MM.1S (cell line): ENCODE results near the gene FAR2.

Source experiments
- DNase-seq: peaks from one replicate; pipeline ENCODE4 v3.0.0-alpha.2; 2015
- H2AFZ ChIP-seq: fragments of 300-600 bp; sonication (generic); 2 replicates; pipeline ENCODE4 v1.6.0; 2016; ENCODE audit warnings: antibody characterized with exemption, low read length
- H3F3A ChIP-seq: fragments of 300-600 bp; sonication (generic); 2 replicates; pipeline ENCODE4 v1.6.1; 2016; ENCODE audit warnings: mild to moderate bottlenecking, antibody characterized with exemption, low read length, moderate library complexity, mixed read lengths; ENCODE audit not compliant: insufficient read depth
- H3K27ac ChIP-seq: fragments of 300-600 bp; sonication (generic); 2 replicates; pipeline ENCODE4 v1.5.1; 2016; ENCODE audit warnings: mild to moderate bottlenecking, low read length
- H3K27me3 ChIP-seq: fragments of 300-600 bp; sonication (generic); replicated peaks from 2 replicates; pipeline ENCODE4 v1.6.0; 2016; ENCODE audit warnings: low read length; ENCODE audit not compliant: insufficient read depth
- H3K36me3 ChIP-seq: fragments of 300-600 bp; sonication (generic); replicated peaks from 2 replicates; pipeline ENCODE4 v1.6.1; 2016; ENCODE audit warnings: mild to moderate bottlenecking, low read length, mixed read lengths; ENCODE audit not compliant: insufficient read depth
- H3K4me1 ChIP-seq: fragments of 300-600 bp; sonication (generic); 2 replicates; pipeline ENCODE4 v1.6.1; 2016; ENCODE audit warnings: low read length, mixed read lengths
- H3K4me2 ChIP-seq: fragments of 300-600 bp; sonication (generic); 2 replicates; pipeline ENCODE4 v1.6.0; 2016; ENCODE audit warnings: low read depth, low read length
- H3K4me3 ChIP-seq: fragments of 300-600 bp; sonication (generic); 2 replicates; pipeline ENCODE4 v1.5.1; 2016; ENCODE audit warnings: low read length, mixed read lengths
- H3K79me2 ChIP-seq: fragments of 300-600 bp; sonication (generic); 2 replicates; pipeline ENCODE4 v1.6.1; 2016; ENCODE audit warnings: mixed run types, low read length, mixed read lengths
- H3K9ac ChIP-seq: fragments of 300-600 bp; sonication (generic); 2 replicates; pipeline ENCODE4 v1.6.1; 2016; ENCODE audit warnings: low read length, mixed read lengths
- H3K9me2 ChIP-seq: fragments of 300-600 bp; sonication (generic); replicated peaks from 2 replicates; pipeline ENCODE4 v1.6.1; 2016; ENCODE audit warnings: mild to moderate bottlenecking, low read length, mixed read lengths; ENCODE audit not compliant: insufficient read depth
- H3K9me3 ChIP-seq: fragments of 300-600 bp; sonication (generic); replicated peaks from 2 replicates; pipeline ENCODE4 v1.6.1; 2016; ENCODE audit warnings: mild to moderate bottlenecking, low read length, mixed read lengths; ENCODE audit not compliant: insufficient read depth
- H4K20me1 ChIP-seq: fragments of 300-600 bp; sonication (generic); 2 replicates; pipeline ENCODE4 v1.6.1; 2016; ENCODE audit warnings: mild to moderate bottlenecking, low read length, moderate library complexity, mixed read lengths; ENCODE audit not compliant: insufficient read depth
- EZH2 ChIP-seq: fragments of 300-600 bp; sonication (generic); optimal IDR thresholded peaks from 2 replicates; pipeline ENCODE3; 2017; ENCODE audit warnings: low read depth, mild to moderate bottlenecking, antibody characterized with exemption, low read length, mixed read lengths
- EZH2phosphoT487 ChIP-seq: fragments of 300-600 bp; sonication (generic); IDR thresholded peaks from 2 replicates; pipeline ENCODE4 v1.6.1; 2018; ENCODE audit warnings: antibody characterized with exemption, low read length
- TF ChIP-seq, protein P1 (sequence below): fragments of 300-600 bp; sonication (generic); IDR thresholded peaks from 2 replicates; pipeline ENCODE4 v1.5.1; 2016; ENCODE audit warnings: antibody characterized with exemption, low read length, mixed read lengths

The FAR2 gene

DNA sequence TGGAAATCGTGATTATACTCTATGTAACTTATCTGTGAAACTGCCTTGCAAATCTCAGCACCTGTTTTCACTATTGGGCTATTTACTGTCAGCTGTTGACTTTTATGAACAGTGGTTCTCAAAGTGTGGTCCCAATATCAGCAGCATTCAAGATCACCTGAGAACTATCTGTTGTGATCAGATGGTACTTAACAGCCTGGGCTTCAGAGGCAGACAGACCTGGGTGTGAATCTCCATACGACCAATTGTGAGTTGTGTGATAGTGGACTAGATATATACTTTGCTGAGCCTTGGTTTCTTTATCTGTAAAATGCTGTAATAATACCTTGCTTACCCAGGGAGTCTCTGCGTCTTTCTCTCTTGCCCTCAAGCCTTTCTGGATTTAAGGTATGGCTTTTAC, 126.8 kb downstream of the FAR2 start:
- no peaks in the 10 kb centered on the region for H3K4me1 ChIP-seq
- no peak for DNase-seq
- no peak overlapping the region for H3K27ac ChIP-seq
- H2AFZ ChIP-seq, result no peak overlapping the region
- no peaks in the 10 kb centered on the region for H3K9me2 ChIP-seq
- no peaks in the 10 kb centered on the region for H3K9me3 ChIP-seq
- H3K36me3 ChIP-seq, result no peaks in the 10 kb centered on the region
- TF ChIP-seq EZH2 (no peak), EZH2phosphoT487 (no peak)
- TF ChIP-seq, protein P1, sequence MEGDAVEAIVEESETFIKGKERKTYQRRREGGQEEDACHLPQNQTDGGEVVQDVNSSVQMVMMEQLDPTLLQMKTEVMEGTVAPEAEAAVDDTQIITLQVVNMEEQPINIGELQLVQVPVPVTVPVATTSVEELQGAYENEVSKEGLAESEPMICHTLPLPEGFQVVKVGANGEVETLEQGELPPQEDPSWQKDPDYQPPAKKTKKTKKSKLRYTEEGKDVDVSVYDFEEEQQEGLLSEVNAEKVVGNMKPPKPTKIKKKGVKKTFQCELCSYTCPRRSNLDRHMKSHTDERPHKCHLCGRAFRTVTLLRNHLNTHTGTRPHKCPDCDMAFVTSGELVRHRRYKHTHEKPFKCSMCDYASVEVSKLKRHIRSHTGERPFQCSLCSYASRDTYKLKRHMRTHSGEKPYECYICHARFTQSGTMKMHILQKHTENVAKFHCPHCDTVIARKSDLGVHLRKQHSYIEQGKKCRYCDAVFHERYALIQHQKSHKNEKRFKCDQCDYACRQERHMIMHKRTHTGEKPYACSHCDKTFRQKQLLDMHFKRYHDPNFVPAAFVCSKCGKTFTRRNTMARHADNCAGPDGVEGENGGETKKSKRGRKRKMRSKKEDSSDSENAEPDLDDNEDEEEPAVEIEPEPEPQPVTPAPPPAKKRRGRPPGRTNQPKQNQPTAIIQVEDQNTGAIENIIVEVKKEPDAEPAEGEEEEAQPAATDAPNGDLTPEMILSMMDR, result no peak
- H3K4me2 ChIP-seq, result no peak overlapping the region
- no peaks in the 10 kb centered on the region for H3K27me3 ChIP-seq
- no peaks in the 10 kb centered on the region for H3F3A ChIP-seq
- no peaks in the 10 kb centered on the region for H4K20me1 ChIP-seq
- H3K9ac ChIP-seq, result no peak overlapping the region
- H3K79me2 ChIP-seq, result no peaks in the 10 kb centered on the region
- no peak overlapping the region for H3K4me3 ChIP-seq

DNA sequence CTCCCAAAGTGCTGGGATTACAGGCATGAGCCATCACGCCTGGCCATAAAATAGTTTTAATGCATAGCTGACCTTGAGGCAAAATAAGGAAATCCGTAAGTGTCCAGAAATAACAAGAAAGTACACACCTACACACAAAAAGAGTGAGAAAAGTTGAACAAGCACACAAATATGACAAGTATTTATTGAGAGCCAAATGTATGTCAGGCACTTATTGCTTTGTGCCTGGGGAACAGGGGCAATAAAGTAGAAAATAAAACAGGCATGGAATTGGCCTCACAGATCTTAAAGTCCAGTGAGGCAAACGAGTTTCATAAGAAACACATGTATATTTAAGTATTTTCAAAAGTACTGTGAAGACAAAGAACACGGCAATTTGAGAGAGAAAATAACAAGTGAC, 128.2 kb downstream of the FAR2 start:
- Histone ChIP-seq H2AFZ (no peak overlapping the region), H3K79me2 (no peaks in the 10 kb centered on the region), H3K4me3 (no peak overlapping the region), H3K9ac (no peak overlapping the region), H3K9me3 (no peaks in the 10 kb centered on the region), H3F3A (no peaks in the 10 kb centered on the region), H3K36me3 (no peaks in the 10 kb centered on the region), H4K20me1 (no peaks in the 10 kb centered on the region), H3K4me2 (no peak overlapping the region), H3K27me3 (no peaks in the 10 kb centered on the region), H3K27ac (no peak overlapping the region), H3K4me1 (no peaks in the 10 kb centered on the region), H3K9me2 (no peaks in the 10 kb centered on the region)
- DNase-seq, result no peak
- TF ChIP-seq EZH2 (no peak), EZH2phosphoT487 (no peak)
- TF ChIP-seq, protein P1, result no peak

GRCh38 chr12:29278673-29279420, 129.8 kb downstream of the FAR2 start:
- H2AFZ ChIP-seq, result no peak overlapping the region
- no peaks in the 10 kb centered on the region for H3K9me3 ChIP-seq
- TF ChIP-seq EZH2 (no peak), EZH2phosphoT487 (no peak)
- TF ChIP-seq, protein P1, result no peak
- no peaks in the 10 kb centered on the region for H4K20me1 ChIP-seq
- H3K27me3 ChIP-seq, result no peaks in the 10 kb centered on the region
- no peaks in the 10 kb centered on the region for H3F3A ChIP-seq
- H3K9ac ChIP-seq, result no peak overlapping the region
- no peaks in the 10 kb centered on the region; the same call in 1 of the 2 replicates for H3K36me3 ChIP-seq
- no peaks in the 10 kb centered on the region for H3K9me2 ChIP-seq
- H3K4me3 ChIP-seq, result no peak overlapping the region
- H3K79me2 ChIP-seq, result no peaks in the 10 kb centered on the region
- DNase-seq, result no peak
- H3K4me2 ChIP-seq, result no peak overlapping the region
- no peak overlapping the region for H3K27ac ChIP-seq
- H3K4me1 ChIP-seq, result no peaks in the 10 kb centered on the region
